GM18873 (cell line): ENCODE results near the gene ACP2.

ENCODE experiments used
- ATAC-seq: cut with Tn5 transposase; IDR thresholded peaks from one replicate; pipeline ENCODE4 v1.9.1; 2021; ENCODE audit warnings: mild to moderate bottlenecking, moderate library complexity, moderate number of reproducible peaks; ENCODE audit not compliant: unreplicated experiment, low FRiP score

ACP2 gene

DNA sequence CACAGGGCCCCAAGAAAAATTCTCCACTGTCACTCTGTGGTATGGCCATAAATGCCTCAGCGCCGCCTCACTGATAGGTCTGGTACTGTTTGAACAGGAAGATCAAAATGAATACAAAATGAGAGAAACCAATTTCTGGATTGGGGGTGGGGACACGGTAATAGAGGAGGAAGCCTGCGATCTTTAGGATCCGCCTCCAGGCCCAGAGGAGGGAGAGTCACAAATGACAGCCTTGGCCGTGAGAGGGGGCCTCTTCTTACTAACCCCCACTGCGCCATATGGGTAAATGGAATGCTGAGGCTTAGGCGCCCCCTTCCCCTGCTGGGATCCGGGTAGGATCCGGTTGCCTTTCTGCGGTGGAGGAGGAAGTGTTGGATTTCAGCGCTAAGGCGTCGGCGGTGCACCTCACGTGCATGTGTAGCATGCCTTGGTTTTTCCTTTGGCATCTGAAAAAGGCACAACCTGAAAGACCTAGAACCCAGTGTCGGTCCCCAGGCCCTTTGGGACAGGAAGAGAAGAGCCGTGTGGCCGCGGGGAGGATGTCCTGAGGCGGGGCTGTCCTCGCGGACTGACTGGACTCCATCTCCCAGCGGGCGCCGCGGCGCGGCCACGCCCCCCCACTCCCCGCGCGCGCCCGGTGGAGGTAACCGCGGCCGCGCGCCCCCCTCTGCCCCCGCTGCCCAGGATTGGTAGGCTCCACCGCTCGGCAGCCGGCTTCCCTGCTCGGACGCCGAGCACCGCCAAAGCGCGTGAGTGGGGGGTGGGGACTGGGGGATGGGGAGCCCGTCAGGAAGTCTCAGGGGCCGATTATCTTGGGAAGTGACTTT is 20.6 kb upstream of the ACP2 start:
- peak; percentile 37 for ATAC-seq

DNA sequence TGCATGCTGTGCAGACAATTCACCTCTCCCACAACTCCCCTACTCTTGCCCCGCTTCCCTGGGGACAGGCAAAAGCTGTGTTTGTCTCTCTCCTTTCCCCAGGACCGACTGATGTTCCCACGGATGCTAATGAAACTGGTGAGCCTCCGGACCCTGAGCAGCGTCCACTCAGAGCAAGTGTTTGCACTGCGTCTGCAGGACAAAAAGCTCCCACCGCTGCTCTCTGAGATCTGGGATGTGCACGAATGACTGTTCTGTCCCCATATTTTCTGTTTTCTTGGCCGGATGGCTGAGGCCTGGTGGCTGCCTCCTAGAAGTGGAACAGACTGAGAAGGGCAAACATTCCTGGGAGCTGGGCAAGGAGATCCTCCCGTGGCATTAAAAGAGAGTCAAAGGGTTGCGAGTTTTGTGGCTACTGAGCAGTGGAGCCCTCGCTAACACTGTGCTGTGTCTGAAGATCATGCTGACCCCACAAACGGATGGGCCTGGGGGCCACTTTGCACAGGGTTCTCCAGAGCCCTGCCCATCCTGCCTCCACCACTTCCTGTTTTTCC is 19.9 kb upstream of the ACP2 start:
- ATAC-seq: no peak

DNA sequence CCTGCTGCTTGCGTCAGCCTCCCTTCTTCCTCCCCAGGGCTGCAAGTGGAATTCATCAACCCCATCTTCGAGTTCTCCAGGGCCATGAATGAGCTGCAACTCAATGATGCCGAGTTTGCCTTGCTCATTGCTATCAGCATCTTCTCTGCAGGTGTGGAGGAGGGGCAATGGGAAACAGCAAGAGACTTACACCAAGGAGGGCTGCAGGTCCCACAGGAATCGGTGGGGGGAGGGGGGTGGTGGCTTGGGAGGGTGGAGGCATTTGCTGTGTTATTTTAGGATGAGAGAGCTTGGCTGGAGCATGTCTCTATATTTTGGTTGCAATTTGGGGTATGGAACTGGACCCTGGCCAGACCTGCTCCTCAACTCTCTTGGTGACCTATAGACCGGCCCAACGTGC is 19.3 kb upstream of the ACP2 start:
- ATAC-seq: no peak

DNA sequence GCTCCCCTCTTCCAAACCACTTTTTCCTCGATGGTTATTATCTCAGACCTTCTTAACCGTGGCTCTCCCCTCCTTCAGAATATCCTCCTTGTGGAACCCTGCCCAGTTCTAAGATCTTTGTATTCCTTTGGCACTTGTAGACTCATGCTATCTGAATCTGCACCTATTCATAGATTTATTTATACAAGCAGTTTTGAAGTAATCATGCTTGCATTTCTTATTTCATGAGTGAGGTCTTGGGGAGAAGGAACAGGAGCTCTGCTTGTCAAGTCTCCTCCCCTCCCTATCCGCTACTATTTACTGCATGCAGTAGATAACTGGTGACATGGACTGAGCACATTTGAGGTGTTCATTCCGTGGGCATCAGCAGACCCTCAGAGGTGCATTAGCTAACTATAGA is 15.9 kb upstream of the ACP2 start:
- no peak for ATAC-seq

DNA sequence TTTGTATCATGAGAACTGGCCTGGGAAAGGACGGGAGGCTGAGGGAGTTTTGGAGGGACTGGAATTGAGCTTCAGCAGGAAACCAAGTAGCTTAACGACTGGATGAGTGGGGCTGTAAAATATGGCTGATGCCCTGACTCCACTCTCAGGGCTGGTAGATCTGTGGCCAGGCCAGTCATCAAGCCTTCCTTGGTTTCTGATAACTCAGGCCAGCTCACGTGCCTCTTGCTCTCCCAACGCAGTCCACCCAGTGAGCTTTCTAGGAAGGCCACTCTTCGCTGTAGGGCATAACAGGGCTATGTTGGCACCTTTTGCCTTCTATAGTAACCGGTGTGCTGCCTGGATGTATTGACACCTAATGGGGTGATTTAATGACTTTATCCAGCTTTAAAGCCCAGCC is 15.5 kb upstream of the ACP2 start:
- ATAC-seq: no peak

DNA sequence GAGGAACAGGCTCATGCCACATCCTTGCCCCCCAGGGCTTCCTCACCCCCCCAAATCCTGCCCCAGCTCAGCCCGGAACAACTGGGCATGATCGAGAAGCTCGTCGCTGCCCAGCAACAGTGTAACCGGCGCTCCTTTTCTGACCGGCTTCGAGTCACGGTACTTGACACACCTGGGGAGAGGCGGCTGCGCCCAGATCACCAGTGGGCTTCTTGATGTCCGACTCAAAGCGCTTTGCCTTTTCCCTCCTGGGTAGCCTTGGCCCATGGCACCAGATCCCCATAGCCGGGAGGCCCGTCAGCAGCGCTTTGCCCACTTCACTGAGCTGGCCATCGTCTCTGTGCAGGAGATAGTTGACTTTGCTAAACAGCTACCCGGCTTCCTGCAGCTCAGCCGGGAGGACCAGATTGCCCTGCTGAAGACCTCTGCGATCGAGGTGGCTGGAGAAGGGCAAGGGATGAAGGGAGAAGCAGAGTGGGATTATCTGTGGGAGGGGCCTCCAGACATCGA is 12.7 kb upstream of the ACP2 start:
- no peak for ATAC-seq

DNA sequence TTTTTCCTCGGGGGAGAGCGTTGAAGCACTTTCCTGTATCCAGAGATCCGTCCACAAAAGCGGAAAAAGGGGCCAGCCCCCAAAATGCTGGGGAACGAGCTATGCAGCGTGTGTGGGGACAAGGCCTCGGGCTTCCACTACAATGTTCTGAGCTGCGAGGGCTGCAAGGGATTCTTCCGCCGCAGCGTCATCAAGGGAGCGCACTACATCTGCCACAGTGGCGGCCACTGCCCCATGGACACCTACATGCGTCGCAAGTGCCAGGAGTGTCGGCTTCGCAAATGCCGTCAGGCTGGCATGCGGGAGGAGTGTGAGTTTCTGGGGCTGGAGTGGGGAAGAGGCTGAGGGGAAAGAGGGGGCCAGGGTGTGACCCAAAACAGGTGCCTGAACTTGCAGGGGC is 11.8 kb upstream of the ACP2 start:
- ATAC-seq: no peak

DNA sequence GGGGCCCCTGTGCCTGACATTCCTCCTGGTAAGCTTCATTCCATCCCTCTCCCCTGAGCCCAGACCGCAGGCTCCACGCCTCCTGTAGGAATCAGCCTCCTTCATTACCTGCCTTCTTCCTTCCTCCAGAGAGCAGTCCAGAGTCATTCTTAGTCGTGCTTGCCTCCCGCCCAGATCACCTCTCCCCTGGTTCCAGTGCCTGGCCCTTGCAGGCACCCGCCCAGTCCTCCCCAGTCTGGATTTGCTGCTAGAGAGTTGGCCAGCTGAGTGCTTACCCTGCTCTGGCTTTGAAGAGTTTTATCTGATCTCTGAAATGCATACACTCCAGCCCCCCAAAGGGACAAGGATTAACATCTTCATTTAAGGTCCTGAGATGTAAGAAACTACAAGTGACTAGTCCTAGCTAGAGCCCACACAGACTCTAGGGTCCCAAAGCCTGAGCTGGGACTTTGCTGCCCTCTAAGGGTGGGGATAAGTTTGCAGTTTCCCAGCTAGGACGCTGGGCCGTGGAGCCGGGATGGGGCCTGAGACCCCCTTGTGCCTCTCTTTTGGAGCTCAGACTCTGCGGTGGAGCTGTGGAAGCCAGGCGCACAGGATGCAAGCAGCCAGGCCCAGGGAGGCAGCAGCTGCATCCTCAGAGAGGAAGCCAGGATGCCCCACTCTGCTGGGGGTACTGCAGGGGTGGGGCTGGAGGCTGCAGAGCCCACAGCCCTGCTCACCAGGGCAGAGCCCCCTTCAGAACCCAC is 10.8 kb upstream of the ACP2 start:
- ATAC-seq: no peak

DNA sequence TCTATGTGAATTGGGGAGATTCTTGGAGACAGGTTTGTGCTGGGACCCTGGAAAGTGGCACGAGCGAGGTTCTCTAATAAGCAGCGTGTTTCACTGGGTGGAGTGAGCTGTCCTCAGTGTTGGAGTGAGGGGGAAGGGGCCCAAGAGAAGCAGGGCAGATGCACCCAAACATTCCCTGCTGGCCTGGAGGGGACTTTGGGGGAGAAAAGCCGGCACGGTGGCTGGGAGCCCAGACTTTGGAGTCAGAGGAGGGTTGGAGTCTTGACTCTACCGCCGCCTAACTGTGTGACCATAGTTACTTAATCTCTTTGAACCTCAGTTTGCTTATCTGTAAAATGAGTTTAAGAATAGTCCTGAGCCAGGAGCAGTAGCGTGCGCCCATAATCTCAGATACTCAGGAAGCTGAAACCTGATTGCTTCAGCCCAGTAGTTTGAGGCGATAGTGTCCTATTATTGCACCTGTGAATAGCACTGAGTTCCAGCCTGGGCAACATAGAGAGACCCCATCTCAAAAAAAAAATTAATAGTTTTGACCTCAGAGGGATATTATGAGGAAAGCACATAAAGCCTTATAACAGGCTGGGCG is 9.8 kb upstream of the ACP2 start:
- no peak for ATAC-seq

DNA sequence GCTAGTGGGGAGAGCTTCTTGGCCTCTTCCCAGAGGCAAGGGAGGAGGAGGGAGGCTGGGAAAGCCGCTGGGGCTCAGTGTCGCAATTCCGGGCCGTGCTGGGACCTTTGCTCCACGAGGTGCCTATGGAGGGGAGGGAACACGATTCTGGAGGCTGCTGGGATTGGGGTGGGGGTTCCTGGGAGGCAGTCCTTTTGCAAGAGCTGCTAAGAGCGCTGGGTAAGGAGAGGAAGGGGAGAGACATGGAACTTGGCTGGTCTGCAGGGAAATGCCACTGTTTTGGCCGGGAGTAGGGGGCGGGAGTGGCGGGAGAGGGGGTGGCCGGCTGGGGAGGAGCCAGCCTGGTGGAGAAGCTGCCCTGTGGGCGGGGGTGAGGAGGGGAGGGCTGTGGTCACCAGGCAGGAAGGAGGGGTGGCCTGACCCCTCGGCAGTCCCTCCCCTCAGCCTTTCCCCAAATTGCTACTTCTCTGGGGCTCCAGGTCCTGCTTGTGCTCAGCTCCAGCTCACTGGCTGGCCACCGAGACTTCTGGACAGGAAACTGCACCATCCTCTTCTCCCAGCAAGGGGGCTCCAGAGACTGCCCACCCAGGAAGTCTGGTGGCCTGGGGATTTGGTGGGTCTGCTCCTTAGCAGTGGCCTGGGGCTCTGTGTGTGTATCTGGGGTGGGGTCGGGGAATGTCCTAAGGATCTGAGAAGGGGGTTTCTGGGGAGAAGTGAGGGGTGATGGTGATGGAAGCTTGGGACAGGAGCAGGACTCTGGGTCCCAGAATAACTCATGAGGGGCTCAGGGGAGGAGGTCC is 9.1 kb upstream of the ACP2 start, which contains the start of gene NR1H3:
Gene NR1H3 (plus strand): TSS at position 480 of the 800 bp plus-strand sequence. CDS start 1,221 bp downstream, outside the sequence.
- no peak for ATAC-seq

DNA sequence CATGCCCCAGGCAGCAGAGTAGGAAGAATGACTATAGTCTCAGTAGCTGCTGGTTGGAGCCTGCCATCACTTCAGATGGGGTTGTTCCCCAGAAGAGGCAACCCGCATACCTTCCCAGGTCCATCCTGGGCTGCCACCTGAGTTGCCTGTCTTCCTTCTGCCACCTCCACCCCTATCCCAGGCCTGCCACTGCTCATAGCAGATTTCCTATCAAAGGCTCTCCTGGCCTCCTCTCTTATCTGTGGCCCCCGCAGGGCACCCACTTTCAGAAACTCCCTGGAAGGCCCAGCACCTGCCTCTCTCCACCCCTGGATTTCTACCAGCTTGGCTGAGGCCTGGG is 8.5 kb upstream of the ACP2 start:
- ATAC-seq: no peak

DNA sequence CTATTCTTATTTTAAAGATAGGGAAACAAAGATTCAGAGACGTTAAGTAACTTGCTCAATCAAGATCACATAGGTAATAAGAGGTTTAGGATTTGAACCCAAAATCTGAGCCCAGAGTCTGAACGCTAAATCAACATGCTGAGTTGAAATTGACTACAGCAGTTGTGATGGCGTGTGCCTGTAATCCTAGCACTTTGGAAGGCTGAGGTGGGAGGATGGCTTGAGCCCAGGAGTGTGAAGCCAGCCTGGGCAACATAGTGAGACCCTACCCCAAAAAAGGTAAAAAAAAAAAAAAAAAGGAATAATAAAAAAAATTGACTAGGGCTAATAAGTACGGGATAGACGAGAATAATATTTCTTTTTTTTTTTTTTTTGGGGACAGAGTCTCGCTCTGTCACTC is 7.8 kb upstream of the ACP2 start:
- no peak for ATAC-seq

DNA sequence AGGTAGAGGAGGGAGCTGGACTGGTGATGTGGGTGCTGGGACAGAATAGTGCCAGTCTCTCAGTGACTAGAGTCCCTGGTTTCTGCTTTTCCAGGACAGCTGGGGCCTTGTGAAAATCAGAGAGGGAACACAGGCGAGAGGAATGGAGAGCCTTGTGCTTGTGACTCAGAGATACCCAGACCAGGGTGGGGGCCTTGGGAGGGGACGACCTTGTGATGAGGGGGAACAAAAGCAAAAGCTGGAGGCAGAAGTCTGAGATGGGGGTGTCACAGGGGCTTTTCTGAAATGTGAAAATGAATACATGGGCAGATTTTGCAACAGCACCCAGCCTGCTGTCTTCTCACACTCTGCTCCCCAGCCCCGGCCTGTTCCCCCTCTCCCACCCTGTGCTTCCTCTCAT is 5.8 kb upstream of the ACP2 start:
- no peak for ATAC-seq

DNA sequence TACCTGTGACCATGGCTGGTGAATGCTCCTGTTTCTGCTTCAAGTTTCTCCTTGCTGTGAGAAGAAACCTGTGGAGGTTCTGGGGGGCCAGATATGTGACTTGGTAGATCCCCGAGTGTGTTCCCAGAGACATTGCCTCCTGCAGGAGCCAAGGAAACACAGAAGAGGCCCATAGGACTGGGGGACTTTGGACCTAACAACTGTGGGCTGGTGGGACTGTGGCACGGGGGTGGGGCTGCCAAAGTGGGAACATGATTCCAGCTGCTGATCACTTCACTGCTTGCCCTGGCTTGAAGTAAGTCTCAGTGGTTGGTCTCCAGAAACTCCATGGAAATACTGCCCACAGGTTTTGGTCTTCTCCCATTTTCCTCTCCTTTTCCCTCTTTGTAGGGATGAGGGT is 5.0 kb upstream of the ACP2 start:
- no peak for ATAC-seq

DNA sequence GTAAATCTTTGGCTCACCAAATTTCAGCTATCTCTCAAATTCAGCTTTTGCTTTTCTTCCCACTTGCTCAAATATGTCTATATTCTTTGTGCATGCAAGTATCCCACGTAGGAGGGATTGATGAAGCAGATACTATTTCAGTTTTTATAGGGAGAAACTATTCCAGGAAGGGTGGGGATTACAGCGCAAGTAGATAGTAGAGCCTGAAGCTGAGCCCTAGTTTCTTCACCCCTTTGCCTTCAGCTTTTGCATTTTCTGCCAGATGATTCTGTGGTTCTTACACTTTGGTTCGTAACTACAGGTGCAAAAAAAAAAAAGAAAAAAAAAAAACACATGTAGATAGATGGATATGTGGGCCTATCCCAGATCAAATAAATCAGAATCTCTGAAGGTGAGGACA is 3.1 kb upstream of the ACP2 start:
- ATAC-seq: no peak

DNA sequence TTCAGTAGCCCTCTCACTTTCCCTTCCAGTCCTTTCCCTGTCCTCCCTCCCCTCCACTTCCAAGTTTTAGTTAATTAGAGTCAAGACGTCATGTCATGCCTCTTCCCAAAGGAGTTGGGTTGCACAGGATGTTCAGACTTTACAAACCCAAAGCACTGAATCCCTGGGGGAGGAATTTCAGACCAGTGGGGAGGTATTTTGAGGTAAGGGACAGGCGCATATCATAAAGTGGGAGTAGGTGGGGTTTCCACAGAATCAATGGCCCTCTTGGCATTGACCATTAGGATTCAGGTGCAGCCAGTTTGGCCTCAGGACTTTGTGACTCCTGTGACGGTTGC is 733 bp upstream of the ACP2 start:
- no peak for ATAC-seq

DNA sequence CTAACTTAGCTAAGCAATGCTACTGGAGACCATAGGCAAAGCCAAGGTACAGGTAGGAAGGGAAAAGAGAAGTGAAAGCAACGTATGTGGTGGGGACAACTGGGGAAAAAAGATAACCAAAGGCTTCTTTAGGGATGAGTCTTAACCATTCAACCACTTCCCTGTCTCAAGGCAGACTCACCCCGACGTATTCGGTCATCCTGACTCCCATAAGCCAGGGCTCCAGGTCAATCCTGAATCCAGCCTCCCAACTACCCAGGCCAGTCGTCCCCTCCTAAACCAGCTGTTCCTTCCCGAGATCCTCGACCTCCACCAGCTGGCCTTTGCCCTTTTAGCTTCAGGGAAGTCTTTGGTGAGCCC is 330 bp downstream of the ACP2 start:
- peak; percentile 27 for ATAC-seq

DNA sequence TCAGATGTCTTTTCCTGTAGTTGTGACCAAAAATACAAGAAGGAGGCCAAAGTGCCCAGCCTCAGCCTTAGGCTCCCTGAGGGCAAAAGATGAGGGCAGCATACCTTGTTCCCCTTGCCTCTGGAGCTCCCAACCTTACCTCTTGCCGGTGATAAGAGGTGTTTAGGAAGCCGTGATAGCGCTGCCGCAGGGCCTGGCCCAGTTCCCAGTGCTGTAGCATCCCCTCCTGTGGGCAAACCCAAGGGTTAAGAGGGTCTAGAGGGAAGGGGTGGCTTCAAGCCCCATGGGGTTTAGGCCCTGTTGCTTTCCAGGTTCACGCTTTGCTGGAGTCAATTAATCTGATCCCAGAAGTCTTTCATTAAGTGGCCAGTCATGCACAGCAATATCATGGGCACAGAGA is 1.1 kb downstream of the ACP2 start:
- ATAC-seq: no peak

DNA sequence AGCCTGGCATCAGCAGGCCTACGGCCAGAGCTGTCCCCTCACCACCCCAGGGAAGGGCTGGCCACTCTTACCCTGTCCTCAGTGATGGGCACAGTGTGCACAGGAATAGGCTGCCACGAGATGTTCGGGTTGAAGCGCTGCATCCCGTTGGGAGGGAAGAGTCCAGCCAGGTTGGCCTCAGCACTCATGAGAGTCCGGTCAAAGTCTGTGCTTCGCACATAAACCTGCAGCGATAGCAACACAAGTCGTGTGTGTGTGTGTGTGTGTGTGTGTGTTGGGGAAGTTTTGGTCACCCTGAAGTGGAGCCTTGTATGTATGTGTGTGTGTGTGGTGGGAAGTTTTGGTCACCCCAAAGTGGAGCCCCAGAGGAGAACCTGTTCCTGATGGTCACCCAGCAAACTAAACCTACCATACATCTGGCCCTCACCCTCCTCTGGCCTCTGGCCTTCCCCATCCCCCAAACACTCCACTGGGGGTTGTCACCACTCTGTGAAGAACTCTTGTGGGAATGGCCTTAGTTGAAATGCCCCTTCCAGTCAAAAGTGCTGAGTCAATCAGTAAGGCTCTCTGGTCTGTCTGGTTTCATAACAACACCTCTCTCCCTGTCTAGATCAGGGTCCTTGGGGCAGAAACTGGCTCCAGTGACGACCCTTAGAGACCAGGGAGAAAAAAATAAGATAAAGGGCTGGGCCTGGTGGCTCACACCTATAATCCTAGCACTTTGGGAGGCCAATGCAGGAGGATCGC is 2.8 kb downstream of the ACP2 start:
- no peak for ATAC-seq
